HT-29 (cell line): Measurements from ENCODE around the gene ZBTB46. TPM values are rescaled to one million over a fixed set of nuclear protein-coding genes. Genes with fewer than 3 reads are reported as not detected.
A peak's percentile ranks its signal among the peaks of the same experiment; 100 is the strongest.

Experiments
- DNase-seq: peaks from one replicate; pipeline ENCODE4 v3.0.0-alpha.2; 2015; ENCODE audit warnings: low spot score
- total RNA-seq: library from RNA; depleted of rRNA; stranded (reverse); fragments of >200 nt; shearing (Covaris generic); gene quantifications from 2 replicates; pipeline ENCODE4 v1.2.3, GENCODE V29; 2014

The ZBTB46 gene
- total RNA-seq, 1 experiment from 2014 or later, result 3.3 TPM

DNA sequence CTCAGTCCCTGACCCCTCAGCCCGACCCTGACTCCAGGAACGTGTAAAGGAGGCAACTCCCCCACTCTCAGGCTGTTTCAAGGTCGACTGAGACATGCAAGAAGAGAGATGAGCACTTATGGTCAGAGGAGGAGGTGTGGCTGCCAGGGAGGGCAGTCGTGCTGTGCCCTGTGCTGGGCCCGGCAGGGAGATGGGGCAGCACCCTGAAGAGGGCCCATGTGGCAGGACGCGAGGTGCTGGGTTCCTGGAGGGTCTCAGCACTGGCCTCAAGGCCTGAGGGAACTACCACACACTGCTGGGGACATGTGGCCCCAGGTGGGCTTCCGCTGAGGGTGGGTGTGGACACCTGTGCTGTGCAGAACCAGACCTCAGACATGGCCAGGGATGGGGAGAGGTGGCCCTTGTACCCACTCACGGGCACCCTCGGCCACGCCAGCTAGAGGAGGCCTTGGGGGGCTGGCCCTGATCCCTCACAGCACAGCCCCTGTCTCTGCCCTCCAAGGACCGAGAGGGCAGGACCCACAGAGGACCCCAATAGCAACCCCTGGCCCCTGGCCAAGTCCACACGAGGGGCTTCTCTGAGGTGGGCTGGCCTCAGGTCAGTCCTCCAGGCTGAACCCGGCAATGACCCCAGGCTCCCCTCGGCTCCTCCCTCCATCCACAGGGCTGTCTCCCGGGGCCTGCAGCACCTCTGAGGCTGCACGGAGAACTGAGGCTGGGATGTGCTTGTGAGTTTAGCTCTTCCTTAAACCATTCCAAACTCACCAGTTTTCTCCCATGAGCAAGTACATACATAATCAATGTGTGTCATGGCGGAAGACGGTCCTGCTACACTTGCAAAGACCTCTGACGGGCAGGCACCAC is 82.8 kb downstream of the ZBTB46 start:
- no peak for DNase-seq

DNA sequence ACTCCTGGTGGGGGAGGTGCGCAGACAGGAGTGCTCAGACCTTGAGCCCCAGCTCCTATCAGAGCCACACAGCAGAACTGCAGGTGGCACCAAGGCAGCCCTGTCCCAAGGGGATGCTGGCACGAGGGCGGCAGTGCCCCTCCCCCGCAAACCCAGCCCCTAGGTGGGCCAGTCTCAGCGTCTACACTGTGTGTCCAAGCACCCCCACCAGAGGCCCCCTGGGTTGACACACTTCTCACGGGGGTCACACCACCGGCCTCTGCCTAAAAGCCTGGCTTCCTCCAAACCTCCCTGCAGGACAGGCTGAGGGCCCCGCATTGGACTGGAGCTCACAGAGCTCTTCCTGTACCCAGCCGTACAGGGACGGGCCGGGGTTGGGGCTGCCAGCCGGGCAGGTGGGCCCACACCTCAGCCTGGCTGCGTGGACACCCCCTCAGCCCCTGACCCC is 83.4 kb downstream of the ZBTB46 start:
- no peak for DNase-seq

DNA sequence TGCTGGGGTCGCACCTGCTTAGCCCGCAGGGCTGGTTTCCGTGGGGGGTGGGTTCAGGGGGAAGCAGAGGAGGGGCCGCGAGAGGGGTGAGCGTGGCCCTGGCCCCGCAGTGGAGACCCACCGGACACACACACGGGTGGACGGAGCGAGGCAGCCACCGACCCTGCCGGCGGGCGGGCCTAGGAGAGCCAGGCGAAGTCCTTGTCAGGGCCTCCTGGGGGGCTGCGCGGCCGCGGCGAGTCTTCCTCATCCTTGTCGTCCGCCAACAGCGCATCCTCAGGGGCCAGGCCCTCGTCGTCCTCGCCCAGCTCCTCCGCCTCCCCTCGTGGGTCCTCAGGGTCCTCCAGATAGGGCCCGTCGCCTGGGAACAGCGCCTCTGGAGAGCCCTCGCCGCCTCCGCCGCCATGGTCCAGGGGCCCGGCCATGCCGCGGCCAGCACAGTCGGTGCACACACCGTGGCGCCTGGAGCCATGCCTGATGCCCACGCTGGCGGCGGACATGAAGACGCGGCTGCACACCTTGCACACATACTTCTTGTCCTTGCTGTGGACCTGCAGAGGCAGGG is 84.2 kb downstream of the ZBTB46 start:
- no peak for DNase-seq

DNA sequence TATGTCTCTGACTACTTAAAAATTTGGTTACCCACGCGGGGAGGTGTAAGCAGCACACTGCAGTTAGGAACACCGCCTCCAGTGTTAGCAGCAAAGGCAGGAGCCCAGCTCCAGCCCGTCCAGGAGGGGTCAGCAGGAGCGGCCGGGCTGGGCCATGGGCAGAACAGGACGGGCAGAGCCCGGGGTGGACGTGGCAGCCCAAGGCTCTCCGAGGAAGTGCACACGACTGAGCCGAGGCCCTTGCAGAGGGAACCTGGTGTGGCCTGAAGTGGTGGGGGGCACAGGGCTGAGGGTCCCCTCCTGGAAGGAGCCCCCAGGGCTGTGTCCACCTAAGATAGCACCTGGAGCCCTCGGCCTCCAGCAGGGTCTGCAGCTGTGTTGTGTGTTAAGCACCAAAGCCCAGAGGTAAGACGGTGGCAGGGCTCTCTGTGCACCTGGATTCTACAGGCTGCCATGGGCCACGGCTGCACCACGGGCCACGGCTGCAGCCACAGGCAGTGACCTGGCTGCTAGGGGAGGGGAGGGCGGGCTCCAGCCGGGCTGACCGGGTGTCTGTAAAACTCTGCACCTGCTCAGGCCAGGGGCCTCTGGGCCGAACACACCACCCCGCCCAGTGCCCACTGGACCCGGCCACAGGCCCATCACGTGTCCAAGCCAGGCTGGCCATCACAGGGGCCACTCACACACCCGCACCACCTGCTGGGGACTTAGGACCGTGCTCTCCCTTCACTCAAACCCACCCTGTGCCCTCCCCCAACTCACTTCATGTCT is 84.9 kb downstream of the ZBTB46 start:
- no peak for DNase-seq

DNA sequence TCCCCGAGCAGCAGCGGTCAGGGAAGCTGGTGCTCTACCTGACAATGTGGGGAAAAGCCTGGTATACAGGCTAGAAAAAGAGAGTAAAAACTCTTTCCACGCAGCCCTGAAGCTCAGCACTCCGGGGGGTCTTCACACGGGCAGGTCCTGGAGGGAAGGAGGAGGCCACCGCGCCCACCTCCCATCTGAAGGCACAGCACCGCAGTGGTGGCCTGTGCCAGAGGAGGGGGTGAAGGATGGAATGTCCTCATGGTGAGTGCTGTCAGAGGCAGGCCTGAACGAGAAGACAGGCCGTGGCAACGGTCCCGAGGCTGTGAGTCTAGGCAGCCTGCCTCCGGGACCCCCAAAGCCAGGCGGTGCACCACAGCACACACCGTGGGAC is 85.6 kb downstream of the ZBTB46 start:
- no peak for DNase-seq

DNA sequence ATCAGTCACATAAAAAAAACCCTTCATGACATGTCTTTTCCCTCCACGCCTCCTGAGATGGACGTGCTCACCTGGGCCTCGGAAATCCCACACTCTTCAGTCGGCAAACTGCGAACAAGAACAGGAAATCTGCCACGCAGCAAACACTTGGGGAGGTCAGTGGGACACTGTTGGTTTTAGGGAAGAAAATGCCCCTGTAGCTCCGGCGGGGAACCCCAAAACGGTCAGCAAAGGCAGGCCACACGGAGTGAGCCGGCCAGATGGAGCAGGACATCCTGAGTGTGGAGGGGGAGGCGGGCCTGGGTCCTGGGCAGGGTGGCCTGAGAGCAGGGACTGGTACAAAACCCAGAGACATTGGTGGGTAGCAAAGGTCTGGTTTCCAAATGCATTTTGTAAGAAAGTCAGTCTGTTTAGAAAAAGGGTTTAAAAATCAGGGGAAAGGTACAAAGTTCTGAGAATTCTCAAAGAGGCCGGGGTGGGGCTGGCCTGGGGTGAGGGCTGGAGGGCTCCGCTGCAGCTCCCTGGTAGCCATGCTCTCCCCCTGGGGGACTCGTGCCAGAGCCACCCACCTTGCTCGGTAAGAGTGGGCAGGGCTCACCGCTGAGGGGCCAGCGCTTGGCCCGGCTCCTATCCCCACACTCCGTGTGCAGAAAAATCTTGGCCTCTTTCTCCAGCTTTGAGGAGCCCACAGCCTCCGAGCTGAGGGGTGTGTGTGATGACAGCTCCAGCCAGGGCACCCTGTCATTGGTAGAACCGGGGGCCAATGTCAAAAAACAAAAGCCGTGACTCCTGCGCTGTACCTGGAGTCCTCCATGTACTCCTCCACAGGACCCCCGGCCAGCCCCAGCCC is 86.3 kb downstream of the ZBTB46 start:
- no peak for DNase-seq

DNA sequence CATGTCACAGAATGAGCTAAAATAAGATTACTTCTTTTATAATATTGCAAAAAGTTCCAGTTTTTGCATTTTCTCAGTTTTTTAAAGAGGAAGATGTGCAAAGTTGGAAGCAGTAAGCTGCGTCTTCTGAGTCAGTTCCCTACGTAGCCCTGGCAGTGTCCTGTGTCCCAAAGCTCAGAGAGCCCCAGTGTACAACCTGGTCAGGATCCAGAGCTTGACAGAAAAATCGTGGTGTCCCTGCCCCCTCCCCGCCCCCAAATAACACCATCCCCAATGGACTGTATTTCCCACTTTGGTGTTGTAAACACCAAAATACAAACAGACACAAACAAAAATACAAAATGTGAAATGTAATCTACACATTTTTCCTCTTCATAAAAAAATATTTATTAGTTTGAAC is 86.9 kb downstream of the ZBTB46 start:
- no peak for DNase-seq

DNA sequence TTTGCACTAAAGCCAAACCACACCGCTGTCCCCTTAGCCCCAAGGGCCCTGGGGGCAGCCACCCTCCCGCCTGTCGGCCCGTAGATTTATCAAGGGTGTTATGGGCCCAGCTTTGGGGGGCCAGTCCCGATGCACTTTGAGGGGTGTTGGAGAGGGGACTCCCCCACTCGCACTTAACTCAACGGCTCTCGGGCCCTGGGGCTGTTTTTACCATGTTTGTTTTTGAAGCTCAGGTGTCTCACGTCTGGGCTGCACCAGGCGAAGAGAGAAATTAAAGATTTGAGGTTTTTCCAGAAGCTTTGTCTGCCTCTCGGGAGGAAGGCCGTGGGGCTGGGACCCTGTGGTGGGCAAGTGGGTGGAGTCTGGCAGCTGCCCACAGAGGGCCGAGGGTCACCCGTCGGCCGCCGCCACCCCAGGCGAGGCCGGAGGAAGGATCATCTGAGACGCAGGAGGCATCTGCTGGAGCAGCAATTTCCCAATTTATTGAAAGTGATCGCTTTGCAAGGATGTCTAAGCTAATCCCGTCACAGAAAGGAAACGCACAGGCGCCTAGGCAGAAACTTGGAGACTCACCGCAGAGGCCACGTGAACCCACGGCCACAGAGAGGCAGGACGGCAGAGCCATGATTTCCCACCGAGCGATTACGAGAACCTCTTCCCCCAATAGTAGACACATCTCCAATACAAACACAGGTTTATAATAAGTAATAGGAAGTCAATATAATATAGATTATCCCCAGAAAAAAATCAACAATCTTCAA is 87.7 kb downstream of the ZBTB46 start:
- no peak for DNase-seq

DNA sequence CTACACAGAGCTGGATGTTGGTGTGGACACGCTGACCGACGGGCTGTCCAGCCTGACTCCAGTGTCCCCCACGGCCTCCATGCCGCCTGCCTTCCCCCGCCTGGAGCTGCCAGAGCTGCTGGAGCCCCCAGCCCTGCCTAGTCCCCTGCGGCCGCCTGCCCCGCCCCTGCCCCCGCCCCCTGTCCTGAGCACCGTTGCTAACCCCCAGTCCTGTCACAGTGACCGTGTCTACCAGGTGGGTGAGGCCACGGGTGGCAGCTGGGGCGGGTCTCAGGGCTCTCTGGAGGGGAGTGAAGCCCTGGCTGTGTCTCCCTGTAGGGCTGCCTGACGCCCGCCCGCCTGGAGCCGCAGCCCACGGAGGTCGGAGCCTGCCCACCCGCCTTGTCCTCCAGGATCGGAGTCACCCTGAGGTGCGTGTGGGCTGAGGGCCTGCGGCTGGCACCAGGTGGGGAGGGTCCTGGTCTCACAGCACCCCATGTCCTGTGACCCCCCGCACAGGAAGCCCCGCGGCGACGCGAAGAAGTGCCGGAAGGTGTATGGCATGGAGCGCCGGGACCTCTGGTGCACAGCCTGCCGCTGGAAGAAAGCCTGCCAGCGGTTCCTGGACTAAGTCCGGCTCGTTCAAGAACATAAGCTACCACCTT is 88.6 kb downstream of the ZBTB46 start:
- no peak for DNase-seq

DNA sequence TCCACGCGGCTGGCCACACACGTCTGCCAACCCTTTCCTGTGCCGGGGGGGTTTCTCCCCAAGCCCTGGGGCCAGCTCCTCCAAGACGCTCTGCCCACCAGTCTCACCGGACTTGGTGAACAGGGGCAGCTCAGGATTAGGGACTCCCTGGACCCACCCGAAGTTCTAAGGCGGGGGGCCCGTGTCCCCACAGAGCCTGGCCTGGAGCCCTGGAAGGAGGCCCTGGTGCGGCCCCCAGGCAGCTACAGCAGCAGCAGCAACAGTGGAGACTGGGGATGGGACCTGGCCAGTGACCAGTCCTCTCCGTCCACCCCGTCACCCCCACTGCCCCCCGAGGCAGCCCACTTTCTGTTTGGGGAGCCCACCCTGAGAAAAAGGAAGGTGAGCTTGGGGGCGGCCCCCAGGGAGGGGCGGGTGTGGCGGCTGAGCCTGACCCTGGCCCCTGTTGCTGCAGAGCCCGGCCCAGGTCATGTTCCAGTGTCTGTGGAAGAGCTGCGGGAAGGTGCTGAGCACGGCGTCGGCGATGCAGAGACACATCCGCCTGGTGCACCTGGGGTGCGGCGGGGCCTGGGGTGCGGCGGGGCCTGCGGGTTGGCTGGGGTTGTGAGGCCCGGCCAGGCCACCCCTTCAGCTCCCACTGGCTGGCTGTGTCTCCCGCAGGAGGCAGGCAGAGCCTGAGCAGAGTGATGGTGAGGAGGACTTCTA is 89.2 kb downstream of the ZBTB46 start:
- DNase-seq, result no peak

DNA sequence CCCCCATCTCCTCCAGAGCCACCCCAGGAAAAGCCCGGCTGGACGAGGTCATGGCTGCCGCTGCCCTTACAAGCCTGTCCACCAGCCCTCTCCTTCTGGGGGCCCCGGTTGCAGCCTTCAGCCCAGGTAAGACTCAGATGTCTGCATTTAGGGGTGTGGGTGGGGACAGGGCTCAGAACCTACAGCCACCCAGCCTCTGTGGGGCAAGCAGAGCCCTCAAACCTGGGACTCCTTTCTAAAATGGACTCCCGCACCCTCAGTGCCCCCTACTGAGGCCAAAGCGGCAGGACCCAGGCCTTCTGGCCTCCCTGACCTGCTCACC is 89.7 kb downstream of the ZBTB46 start:
- no peak for DNase-seq

DNA sequence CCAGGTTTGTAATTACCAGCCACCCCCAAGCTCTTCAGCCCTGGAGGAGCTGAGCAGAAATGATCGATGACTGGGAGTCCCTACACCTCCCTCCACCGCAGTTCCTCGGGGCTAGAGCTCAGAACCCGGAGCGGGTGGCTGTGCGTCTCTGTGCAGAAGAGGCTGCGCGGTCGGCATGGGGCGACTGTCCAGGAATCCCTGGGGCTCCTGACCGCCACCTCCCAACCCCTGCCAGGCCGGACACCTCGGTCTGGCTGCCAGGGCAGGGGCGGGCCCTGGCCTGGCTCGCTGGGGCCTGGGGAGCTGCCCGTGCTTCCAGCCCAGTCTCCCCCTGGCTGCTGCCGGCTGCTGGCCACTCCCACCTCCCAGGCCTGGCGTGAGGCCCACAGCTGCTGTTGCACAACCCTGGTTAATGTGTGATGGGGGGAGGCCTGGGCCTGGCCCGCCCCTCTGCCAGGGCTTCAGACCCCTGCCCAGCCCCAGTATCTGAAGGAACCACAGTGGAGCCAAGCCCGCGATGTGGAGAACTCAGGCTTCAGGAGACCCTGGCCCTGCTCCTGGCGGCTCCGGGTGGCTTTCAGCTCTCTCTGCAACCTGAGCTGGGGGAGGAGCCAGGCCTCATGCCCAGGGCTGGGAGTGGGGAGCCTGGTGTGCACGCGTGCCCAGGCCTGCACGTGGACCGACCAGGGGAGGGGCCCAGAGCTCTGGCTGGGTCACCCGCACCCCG is 90.3 kb downstream of the ZBTB46 start:
- DNase-seq, result peak; percentile 98

DNA sequence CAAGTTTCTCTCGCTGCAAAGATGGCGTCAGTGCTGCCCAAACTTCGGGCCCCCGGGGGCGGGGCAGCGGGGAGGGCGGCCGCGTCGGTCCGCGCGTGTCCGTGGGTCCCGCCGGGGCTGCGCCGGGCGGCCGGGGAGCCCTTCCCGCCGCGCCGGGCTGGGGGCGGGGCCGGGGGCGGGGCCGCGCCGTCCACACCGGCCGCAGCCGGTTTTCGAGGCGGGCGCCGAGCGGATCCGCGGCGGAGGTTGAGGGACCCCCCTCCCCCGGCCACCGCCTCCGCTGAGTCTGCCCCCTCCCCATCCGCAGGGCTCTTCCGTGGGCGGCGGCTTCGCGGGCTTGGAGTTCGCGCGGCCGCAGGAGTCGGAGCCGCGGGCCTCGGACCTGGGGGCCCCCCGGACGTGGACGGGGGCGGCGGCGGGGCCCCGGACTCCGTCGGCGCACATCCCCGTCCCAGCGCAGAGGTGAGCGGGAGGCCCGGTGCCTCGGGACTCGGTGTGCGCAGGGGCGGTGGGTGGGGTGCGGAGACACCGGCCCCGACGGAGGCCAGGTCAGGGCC is 90.9 kb downstream of the ZBTB46 start:
- DNase-seq, result peak; percentile 50

DNA sequence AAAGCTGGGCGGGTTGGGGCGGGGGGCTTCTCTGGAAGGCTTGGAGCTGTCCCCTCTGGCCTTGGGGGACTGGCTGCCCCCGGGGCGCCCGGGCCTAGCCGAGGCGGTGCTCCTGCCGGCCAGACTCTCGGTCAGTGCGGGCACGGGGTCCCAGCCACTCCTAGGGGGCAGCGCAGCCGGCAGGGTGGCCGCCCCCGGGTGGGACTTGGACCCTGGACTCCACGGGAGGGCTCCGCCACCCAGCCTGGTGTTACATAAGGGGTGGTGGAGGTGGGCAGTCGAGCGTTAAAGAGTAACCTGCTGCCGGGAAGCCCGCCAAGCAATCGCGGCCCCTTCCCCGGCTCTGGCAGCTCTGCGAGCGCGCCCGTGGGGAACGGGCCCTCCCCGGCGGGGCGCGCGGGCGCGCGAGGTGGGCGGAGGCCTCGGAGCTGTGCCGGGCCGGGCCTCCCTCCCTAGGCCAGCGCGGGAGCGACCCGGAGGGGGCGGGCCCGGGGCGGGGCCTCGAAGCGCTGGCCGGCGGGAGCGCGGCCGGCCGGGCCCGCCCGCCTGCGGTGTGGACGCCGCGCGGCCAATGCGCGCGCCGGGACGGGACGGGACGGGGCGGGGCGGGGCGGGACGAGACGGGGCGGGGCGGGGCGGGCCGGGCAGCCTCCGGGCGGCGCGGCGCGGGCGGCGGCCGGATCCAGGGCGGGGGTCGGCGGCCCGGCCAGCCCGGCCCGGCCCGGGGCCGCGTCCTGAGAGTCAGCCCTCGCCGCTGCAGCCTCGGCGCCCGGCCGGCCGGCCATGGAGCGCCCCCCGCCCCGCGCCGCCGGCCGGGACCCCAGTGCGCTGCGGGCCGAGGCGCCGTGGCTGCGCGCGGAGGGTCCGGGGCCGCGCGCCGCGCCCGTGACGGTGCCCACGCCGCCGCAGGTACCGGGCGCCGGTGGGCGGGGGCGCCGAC is 91.7 kb downstream of the ZBTB46 start, which contains the start of gene SLC2A4RG:
SLC2A4RG (plus strand) TSS at position 647 of the 940 bp plus-strand sequence; CDS start at position 784, 137 bp downstream.
- DNase-seq, result peak; percentile 89

DNA sequence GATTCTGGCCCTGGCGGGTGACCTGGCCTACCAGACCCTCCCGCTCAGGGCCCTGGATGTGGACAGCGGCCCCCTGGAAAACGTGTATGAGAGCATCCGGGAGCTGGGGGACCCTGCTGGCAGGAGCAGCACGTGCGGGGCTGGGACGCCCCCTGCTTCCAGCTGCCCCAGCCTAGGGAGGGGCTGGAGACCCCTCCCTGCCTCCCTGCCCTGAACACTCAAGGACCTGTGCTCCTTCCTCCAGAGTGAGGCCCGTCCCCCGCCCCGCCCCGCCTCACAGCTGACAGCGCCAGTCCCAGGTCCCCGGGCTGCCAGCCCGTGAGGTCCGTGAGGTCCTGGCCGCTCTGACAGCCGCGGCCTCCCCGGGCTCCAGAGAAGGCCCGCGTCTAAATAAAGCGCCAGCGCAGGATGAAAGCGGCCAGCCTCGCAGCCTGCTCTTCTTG is 92.4 kb downstream of the ZBTB46 start:
- DNase-seq, result peak; percentile 82

DNA sequence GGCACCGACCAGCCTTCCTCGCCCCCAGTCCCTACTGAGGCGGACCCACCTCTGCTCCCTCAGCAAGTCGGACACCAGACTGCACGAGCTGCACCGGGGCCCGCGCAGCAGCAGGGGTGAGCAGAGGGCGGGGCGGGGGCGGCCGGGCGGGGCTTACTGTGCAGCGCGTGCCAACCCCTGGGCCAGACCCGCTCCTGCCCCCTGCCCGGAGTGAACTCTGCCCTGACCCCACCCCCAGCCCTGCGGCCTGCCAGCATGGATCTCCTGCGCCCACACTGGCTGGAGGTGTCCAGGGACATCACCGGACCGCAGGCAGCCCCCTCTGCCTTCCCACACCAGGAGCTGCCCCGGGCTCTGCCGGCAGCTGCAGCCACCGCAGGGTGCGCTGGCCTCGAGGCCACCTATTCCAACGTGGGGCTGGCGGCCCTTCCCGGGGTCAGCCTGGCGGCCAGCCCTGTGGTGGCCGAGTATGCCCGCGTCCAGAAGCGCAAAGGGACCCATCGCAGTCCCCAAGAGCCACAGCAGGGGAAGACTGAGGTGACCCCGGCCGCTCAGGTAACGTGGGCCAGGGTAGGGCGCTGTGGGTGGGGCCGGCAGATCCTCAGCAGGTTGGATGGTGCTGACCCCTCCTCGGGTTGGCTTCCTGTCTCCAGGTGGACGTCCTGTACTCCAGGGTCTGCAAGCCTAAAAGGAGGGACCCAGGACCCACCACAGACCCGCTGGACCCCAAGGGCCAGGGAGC is 92.9 kb downstream of the ZBTB46 start:
- DNase-seq, result peak; percentile 54

DNA sequence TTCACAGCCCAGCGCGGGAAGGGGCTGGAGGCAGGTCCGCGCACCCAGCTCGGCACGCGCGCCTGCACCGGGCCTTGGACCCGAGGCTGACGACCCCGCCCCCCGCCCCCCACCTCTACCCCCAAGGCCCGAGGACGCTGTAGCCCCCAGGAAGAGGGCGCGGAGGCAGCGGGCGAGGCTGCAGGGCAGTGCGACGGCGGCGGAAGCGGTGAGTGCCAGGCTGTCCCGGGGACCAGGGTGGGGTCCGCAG is 93.4 kb downstream of the ZBTB46 start:
- DNase-seq, result no peak
